ENCODE results near the gene THSD7B. TPM values are rescaled to one million over a fixed set of nuclear protein-coding genes. Genes with fewer than 3 reads are reported as not detected.

THSD7B gene
- total and polyA plus RNA-seq, 3 donors from 2014 or later = 0.87 to 2.1 (median 1.1) TPM

DNA sequence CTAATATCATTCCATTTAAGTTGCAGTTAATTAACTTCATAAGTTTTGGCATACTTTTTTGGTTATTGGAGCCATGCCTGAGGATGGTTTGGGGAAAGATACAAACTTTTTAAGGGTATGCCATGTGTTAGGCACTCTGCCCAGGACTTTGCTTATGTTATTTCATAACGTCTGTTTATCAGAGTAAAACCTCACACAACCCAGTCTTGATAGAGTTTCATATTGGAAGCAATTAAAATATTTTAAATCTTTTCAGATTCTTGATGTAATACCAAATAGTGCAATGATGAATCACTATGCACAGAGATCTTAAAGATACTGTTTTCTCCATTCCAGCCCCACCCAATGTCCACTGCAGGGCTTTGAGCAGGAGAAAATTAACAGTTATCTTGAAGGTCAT lies 669.8 kb downstream of the THSD7B start:
- intact Hi-C loops (cut with DNase I; ENCODE audit: low total_unique reads) = no loop called here
- Histone ChIP-seq H3K27ac (no peak overlapping the region), H3K36me3 (ENCODE audit: low read depth, missing control alignments) (no peaks in the 10 kb centered on the region), H3K4me1 (no peaks in the 10 kb centered on the region), H3K27me3 (no peaks in the 10 kb centered on the region), H3K4me3 (no peak overlapping the region), H3K9me3 (no peaks in the 10 kb centered on the region)
- no peak for TF ChIP-seq CTCF (IDR thresholded peaks at IDR 0.05)
- TF ChIP-seq POLR2A (IDR thresholded peaks at IDR 0.05) = no peak
- no peak for DNase-seq
- 24 to 31% methylated on average over 1 of the region's 1 CpG for WGBS, 2 donors

DNA sequence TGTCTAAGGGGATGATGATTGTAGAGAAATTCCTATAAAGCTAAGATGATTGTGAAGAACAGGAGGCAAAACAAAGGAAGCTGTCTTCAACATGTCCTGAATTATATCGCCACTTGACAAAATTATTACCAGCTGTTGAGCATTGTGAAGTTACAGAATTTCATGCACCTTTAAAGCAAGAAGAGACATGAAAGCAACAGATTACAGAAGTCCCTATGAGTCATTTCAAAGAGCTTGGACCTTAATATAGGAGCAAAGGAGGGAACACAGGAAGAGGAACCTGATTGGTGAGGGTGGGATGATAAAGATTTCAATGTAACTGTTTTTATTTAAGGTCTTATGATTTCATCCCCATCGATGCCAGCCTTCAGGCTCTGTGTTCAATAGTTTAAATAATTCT lies 672.0 kb downstream of the THSD7B start:
- H3K27ac ChIP-seq = no peak overlapping the region
- H3K4me3 ChIP-seq = no peak overlapping the region
- no peaks in the 10 kb centered on the region for H3K36me3 ChIP-seq (ENCODE audit: low read depth, missing control alignments)
- no peak for TF ChIP-seq POLR2A (IDR thresholded peaks at IDR 0.05)
- no peak for TF ChIP-seq CTCF (IDR thresholded peaks at IDR 0.05)
- no peak for DNase-seq
- no peaks in the 10 kb centered on the region for H3K4me1 ChIP-seq
- no peaks in the 10 kb centered on the region for H3K9me3 ChIP-seq
- WGBS, 2 donors = 82 to 92% methylated on average over 2 of the region's 2 CpGs
- no peaks in the 10 kb centered on the region for H3K27me3 ChIP-seq
- intact Hi-C loops (cut with DNase I; ENCODE audit: low total_unique reads) = no loop called here

DNA sequence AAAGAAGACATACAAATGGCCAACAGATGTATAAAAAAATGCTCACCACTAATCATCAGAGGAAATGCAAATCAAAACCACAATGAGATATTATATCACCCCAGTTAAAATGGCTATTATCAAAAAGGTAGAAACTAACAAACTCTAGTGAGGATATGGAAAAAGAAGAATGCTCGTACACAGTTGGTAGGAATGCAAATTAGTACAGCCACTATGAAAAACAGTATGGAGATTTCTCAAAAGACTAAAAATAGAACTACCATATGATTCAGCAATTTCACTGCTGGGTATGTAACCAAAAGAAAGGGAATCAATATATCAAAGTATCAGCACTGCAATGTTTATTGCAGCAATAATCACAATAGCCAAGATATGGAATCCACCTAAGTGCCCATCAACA lies 679.6 kb downstream of the THSD7B start:
- Histone ChIP-seq H3K36me3 (ENCODE audit: low read depth, missing control alignments) (no peaks in the 10 kb centered on the region), H3K27ac (no peak overlapping the region), H3K4me3 (no peak overlapping the region), H3K27me3 (no peaks in the 10 kb centered on the region), H3K4me1 (no peaks in the 10 kb centered on the region), H3K9me3 (no peaks in the 10 kb centered on the region)
- TF ChIP-seq CTCF (IDR thresholded peaks at IDR 0.05) (no peak), POLR2A (IDR thresholded peaks at IDR 0.05) (no peak)
- no peak for DNase-seq
- 82 to 93% methylated on average over 1 of the region's 1 CpG for WGBS, 2 donors
- intact Hi-C loops (cut with DNase I; ENCODE audit: low total_unique reads) = no loop called here

DNA sequence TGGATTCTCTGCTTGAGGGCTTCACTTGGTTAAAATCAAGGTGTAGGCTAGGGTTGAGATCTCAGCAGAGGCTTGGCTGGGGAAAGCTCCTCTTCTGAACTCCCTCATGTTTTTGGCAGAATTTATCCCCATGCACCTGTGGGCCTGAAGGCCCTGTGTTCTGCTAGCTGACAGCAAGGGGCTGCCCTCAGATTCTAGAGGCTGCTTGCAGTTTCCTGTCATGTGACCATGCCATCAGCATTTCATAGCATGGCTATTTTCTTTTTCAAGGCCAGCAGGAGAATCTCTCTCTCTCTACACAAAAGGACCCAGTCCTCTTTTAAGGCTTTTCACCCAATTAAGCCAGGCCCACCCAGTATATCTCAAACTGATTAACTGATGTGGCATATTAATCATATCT lies 684.1 kb downstream of the THSD7B start:
- no peak for TF ChIP-seq CTCF (IDR thresholded peaks at IDR 0.05)
- TF ChIP-seq POLR2A (IDR thresholded peaks at IDR 0.05) = no peak
- intact Hi-C loops (cut with DNase I; ENCODE audit: low total_unique reads) = no loop called here
- Histone ChIP-seq H3K4me1 (no peaks in the 10 kb centered on the region), H3K36me3 (ENCODE audit: low read depth, missing control alignments) (no peaks in the 10 kb centered on the region), H3K27ac (no peak overlapping the region), H3K4me3 (no peak overlapping the region), H3K9me3 (no peaks in the 10 kb centered on the region), H3K27me3 (no peaks in the 10 kb centered on the region)
- no peak for DNase-seq

DNA sequence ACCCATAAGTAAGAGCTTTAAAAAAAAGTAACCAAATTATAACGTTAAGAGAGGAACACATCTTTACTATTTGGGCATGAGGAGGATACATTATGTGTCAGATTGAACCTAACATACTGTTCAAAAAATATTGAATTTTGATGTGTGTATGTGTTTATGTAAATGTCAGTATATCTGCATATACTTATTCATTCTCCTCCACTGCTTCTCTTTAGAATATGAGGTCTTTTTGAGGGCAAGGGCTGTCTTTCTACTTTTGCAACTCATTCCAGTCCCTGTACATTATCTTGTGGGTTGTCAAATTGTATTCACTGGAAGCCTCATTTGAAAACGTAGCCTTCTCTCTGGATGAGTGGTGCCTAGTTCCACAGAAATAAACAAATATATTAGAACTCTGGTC lies 689.5 kb downstream of the THSD7B start:
- no peak for TF ChIP-seq CTCF (IDR thresholded peaks at IDR 0.05)
- TF ChIP-seq POLR2A (IDR thresholded peaks at IDR 0.05) = no peak
- H3K4me1 ChIP-seq = no peaks in the 10 kb centered on the region

More for the DNA sequence above, 689.5 kb downstream of the THSD7B start:
- Histone ChIP-seq H3K36me3 (ENCODE audit: low read depth, missing control alignments) (no peaks in the 10 kb centered on the region), H3K4me3 (no peak overlapping the region), H3K27me3 (no peaks in the 10 kb centered on the region), H3K9me3 (no peaks in the 10 kb centered on the region), H3K27ac (no peak overlapping the region)
- 72 to 85% methylated on average over 2 of the region's 2 CpGs for WGBS, 2 donors
- intact Hi-C loops (cut with DNase I; ENCODE audit: low total_unique reads) = no loop called here
- no peak for DNase-seq
